Measurements from ENCODE around the gene KCTD11.
A peak's percentile ranks its signal among the peaks of the same experiment; 100 is the strongest.

Gene KCTD11

GRCh38 chr17:7403977-7404736, 52.2 kb downstream of the KCTD11 start, which contains the start of gene TMEM256:
TSS of gene TMEM256 (minus strand) at chr17:7404097. CDS start at chr17:7404084, 13 bp downstream.
- TF ChIP-seq CTCF (IDR thresholded peaks at IDR 0.05; ENCODE audit: low read depth, low read length): no peak
- peak within 1 kb of the TSS; percentile 75 for H3K4me3 ChIP-seq (ENCODE audit: low read depth, low read length)
